GM12878 (cell line): ENCODE results near the gene TBCK. TPM values are rescaled to one million over a fixed set of nuclear protein-coding genes. Genes with fewer than 3 reads are reported as not detected.

Experiments
- ATAC-seq: fragments of 200-7000 bp; cut with Tn5 transposase; 3 replicates; pipeline ENCODE4 v1.9.1; 2020; ENCODE audit warnings: mild to moderate bottlenecking, moderate library complexity
- BruUV-seq: library from RNA; stranded (reverse); fragments of 400-500 nt; replicated peaks from 2 replicates; lab custom pipeline; 2021; lab: Mats Ljungman, UMichigan
- CTCF ChIA-PET: fragments of 300-600 bp; sonication (Branson Sonifier 250); formaldehyde crosslinking; extraction: SDS; loops from one replicate; lab custom pipeline; 2021; ENCODE audit warnings: inconsistent platforms; lab: Yijun Ruan, JAX
- POLR2A ChIA-PET: fragments of 350-600 bp; formaldehyde crosslinking; extraction: SDS; loops from one replicate; lab custom pipeline; 2021; ENCODE audit warnings: inconsistent platforms; lab: Charles Lee
- RAD21 ChIA-PET: fragments of 300-600 bp; sonication (Branson Sonifier 250); formaldehyde crosslinking; loops from one replicate; lab custom pipeline; 2023; ENCODE audit warnings: antibody characterized with exemption; ENCODE audit not compliant: unreplicated experiment; lab: Charles Lee
- SMC1A ChIA-PET: fragments of 300-600 bp; sonication (Branson Sonifier 250); formaldehyde crosslinking; loops from one replicate; lab custom pipeline; 2023; ENCODE audit not compliant: unreplicated experiment, uncharacterized antibody; lab: Charles Lee
- DNase-seq: peaks from one replicate; pipeline ENCODE4 v3.0.0-alpha.2; 2011; ENCODE audit warnings: low read depth, low spot score
- FAIRE-seq: peaks from 3 replicates; lab custom pipeline; 2011; peaks lifted over from hg19 to GRCh38; lab: Jason Lieb, UNC
- H2AFZ ChIP-seq: 2 replicates; pipeline ENCODE4 v1.6.0; 2011; ENCODE audit warnings: low read depth, low read length, control low read depth; ENCODE audit not compliant: control insufficient read depth
- H3K27ac ChIP-seq: 2 replicates; pipeline ENCODE4 v1.5.1; 2011; ENCODE audit warnings: control low read depth; ENCODE audit not compliant: control insufficient read depth, insufficient read depth
- H3K27me3 ChIP-seq, 2 experiments: replicated peaks in 1 of 2; 2 replicates each; pipeline versions ENCODE4 v1.6.0 to v1.6.1; 2011; ENCODE audit warnings: low read length in 1 of 2; ENCODE audit not compliant: control insufficient read depth in 2 of 2, insufficient read depth in 2 of 2
- H3K36me3 ChIP-seq, 2 experiments: 2 replicates each; pipeline ENCODE4 v1.5.1; 2011; ENCODE audit warnings: low read length in 1 of 2; ENCODE audit not compliant: control insufficient read depth in 2 of 2, insufficient read depth in 2 of 2
- H3K4me1 ChIP-seq: 2 replicates; pipeline ENCODE4 v1.6.1; 2011; ENCODE audit warnings: mild to moderate bottlenecking, low read length, moderate library complexity, mixed read lengths; ENCODE audit not compliant: control insufficient read depth, insufficient read depth
- H3K4me2 ChIP-seq: 2 replicates; pipeline ENCODE4 v1.6.0; 2011; ENCODE audit warnings: control low read depth; ENCODE audit not compliant: control insufficient read depth, insufficient read depth
- H3K4me3 ChIP-seq: fragments of 200-600 bp; sonication (generic); 2 replicates; pipeline ENCODE4 v1.5.1; 2016
- H3K79me2 ChIP-seq: 2 replicates; pipeline ENCODE4 v1.6.0; 2011; ENCODE audit warnings: low read length; ENCODE audit not compliant: control insufficient read depth, insufficient read depth
- H3K9ac ChIP-seq: 2 replicates; pipeline ENCODE4 v1.8.0; 2011; ENCODE audit warnings: low read length, control low read depth, mixed read lengths; ENCODE audit not compliant: control insufficient read depth, insufficient read depth
- H3K9me3 ChIP-seq: replicated peaks from 3 replicates; pipeline ENCODE4 v1.5.1; 2011; ENCODE audit warnings: mild to moderate bottlenecking, low read length; ENCODE audit not compliant: control insufficient read depth, insufficient read depth
- H4K20me1 ChIP-seq: 2 replicates; pipeline ENCODE4 v1.6.0; 2011; ENCODE audit not compliant: control insufficient read depth, insufficient read depth
- ATF7 ChIP-seq: fragments of 450-650 bp; IDR thresholded peaks from 2 replicates; pipeline ENCODE4 v1.6.1; 2016; ENCODE audit warnings: low read depth, mild to moderate bottlenecking
- BACH1 ChIP-seq: fragments of 450-650 bp; IDR thresholded peaks from 2 replicates; pipeline ENCODE4 v1.6.1; 2017; ENCODE audit warnings: mild to moderate bottlenecking, borderline replicate concordance
- CHD2 ChIP-seq: IDR thresholded peaks from 2 replicates; pipeline ENCODE4 v1.6.1; 2011; ENCODE audit warnings: low read depth, low read length, improper control_type of control experiment, borderline replicate concordance
- IRF4 ChIP-seq: IDR thresholded peaks from 2 replicates; pipeline ENCODE4 v1.6.1; 2011; ENCODE audit warnings: low read depth, low read length
- JUND ChIP-seq: IDR thresholded peaks from 2 replicates; pipeline ENCODE4 v1.6.1; 2012; ENCODE audit warnings: low read depth, mild to moderate bottlenecking, low read length, improper control_type of control experiment, moderate library complexity
- MTA2 ChIP-seq: fragments of 450-650 bp; IDR thresholded peaks from 2 replicates; pipeline ENCODE4 v1.6.1; 2016; ENCODE audit warnings: low read depth, mild to moderate bottlenecking, moderate library complexity
- SMAD5 ChIP-seq: IDR thresholded peaks from 2 replicates; pipeline ENCODE4 v1.6.1; 2016; ENCODE audit warnings: antibody characterized with exemption, low read depth
- SREBF2 ChIP-seq: IDR thresholded peaks from 2 replicates; pipeline ENCODE4 v1.6.1; 2012; ENCODE audit warnings: mild to moderate bottlenecking, low read length
- TBL1XR1 ChIP-seq: IDR thresholded peaks from 2 replicates; pipeline ENCODE4 v1.6.1; 2012; ENCODE audit warnings: low read depth, low read length, improper control_type of control experiment
- USF1 ChIP-seq: IDR thresholded peaks from 2 replicates; pipeline ENCODE4 v1.6.1; 2011; ENCODE audit warnings: borderline replicate concordance, low read depth, mild to moderate bottlenecking, moderate library complexity, mixed read lengths, low read length; ENCODE audit not compliant: insufficient read depth; ENCODE audit errors: extremely low read length
- YY1 ChIP-seq: IDR thresholded peaks from 2 replicates; pipeline ENCODE4 v1.6.1; 2011; ENCODE audit warnings: low read depth, mild to moderate bottlenecking, low read length
- ZBED1 ChIP-seq: IDR thresholded peaks from 2 replicates; pipeline ENCODE4 v1.6.1; 2016; ENCODE audit warnings: borderline replicate concordance
- ZBTB11 ChIP-seq: fragments of 450-650 bp; formaldehyde crosslinking; IDR thresholded peaks from 2 replicates; pipeline ENCODE4 v1.5.0; 2022; ENCODE audit warnings: mild to moderate bottlenecking, missing genetic modification characterization
- ZNF274 ChIP-seq: IDR thresholded peaks from one replicate; pipeline ENCODE4 v1.8.0; 2011; ENCODE audit not compliant: insufficient read length, insufficient read depth
- WGBS: methylation state at CpG from one replicate; pipeline ENCODE4 v1.1.6; 2016; ENCODE audit warnings: low lambda C conversion rate; ENCODE audit not compliant: insufficient replicate concordance, insufficient coverage; ENCODE audit errors: missing lambda C conversion rate; 5-methylcytosine and 5-hydroxymethylcytosine counted together
- in situ Hi-C: fragments of 300-500 bp; cut with MboI; formaldehyde crosslinking; loops from 9 replicates; pipeline ENCODE4 v1.14.3; 2018; ENCODE audit warnings: mixed read lengths
- intact Hi-C: fragments of 100-400 bp; cut with micrococcal nuclease; formaldehyde crosslinking; loops from one replicate; pipeline ENCODE4 v1.14.2; 2022; ENCODE audit not compliant: unreplicated experiment
- polyA plus RNA-seq, 11 experiments: library from polyadenylated mRNA; depleted of rRNA in 4 of 11; unstranded in 6 of 11; stranded (reverse) in 5 of 11; fragments of >200 nt; fragmentation: Nextera tagmentation in 4 of 11; fragmentation: Illumina TruSeq in 1 of 11; extraction: Ambion mirVana in 4 of 11; extraction: Trizol in 1 of 11; gene quantifications; 1 replicate in 1 of 11; 2 replicates in 10 of 11; pipeline versions ENCODE4 v1.2.1 to v1.2.3, GENCODE V29; 2011 to 2016; ENCODE audit warnings: inconsistent platforms in 2 of 11, missing spikeins in 2 of 11, low read depth in 1 of 11
- total RNA-seq, 4 experiments: library from RNA; depleted of rRNA in 3 of 4; stranded (reverse); fragments of >200 nt in 3 of 4; fragmentation: Illumina TruSeq in 1 of 4; extraction: Trizol in 1 of 4; gene quantifications; 2 replicates each; pipeline versions ENCODE4 v1.2.1 to v1.2.3, GENCODE V29; 2013 to 2021

The TBCK gene
- total and polyA plus RNA-seq, 10 of the 15 experiments (the other 5 are each of a cell fraction or from before 2014, with no cell fraction given): 4.1 to 30.3 (median 20.2) TPM

GRCh38 chr4:106269711-106270110 lies 46.3 kb downstream of the TBCK start:
- TF ChIP-seq ZBED1 (no peak), IRF4 (no peak), ATF7 (no peak), SREBF2 (no peak), JUND (no peak), MTA2 (no peak), BACH1 (no peak), SMAD5 (no peak), YY1 (no peak), ZNF274 (no peak), CHD2 (no peak), ZBTB11 (CRISPR knock-in tag) (no peak), USF1 (no peak), TBL1XR1 (no peak)
- TF ChIP-seq, all 136 proteins: peak for 0
- H3K4me2 ChIP-seq: no peak overlapping the region
- H3K79me2 ChIP-seq: no peaks in the 10 kb centered on the region; the same call in 1 of the 2 replicates
- no peak overlapping the region for H2AFZ ChIP-seq
- ChIA-PET CTCF (interaction anchor here (0.9 to 1.7 kb wide), 3 partner anchors 57 to 234 kb away, joined by 3 to 6 read pairs (median 3); partner anchors contain the start of gene GIMD1), RAD21 (no interaction called here), SMC1A (interaction anchor here (0.9 kb wide), 1 partner anchor 28 kb away, joined by 3 read pairs; no protein-coding TSS in a partner anchor), POLR2A (no interaction called here)
- no peaks in the 10 kb centered on the region for H3K9me3 ChIP-seq
- no peak overlapping the region for H3K27ac ChIP-seq
- no peak for ATAC-seq
- peak; percentile 23 for FAIRE-seq
- DNase-seq: no peak
- H3K4me3 ChIP-seq: no peak overlapping the region
- no peaks in the 10 kb centered on the region for H4K20me1 ChIP-seq
- no peak overlapping the region for H3K9ac ChIP-seq
- no peaks in the 10 kb centered on the region for H3K27me3 ChIP-seq
- no peaks in the 10 kb centered on the region for H3K4me1 ChIP-seq
- no TSS peak for BruUV-seq
- in situ Hi-C loops (loop anchor here (10.0 kb wide), 1 partner anchor 235 kb away; no protein-coding TSS in a partner anchor), intact Hi-C loops (loop anchor here (5.0 kb wide), 1 partner anchor 628 kb away; no protein-coding TSS in a partner anchor)
- no peaks in the 10 kb centered on the region; a peak in 1 of 4 replicates for H3K36me3 ChIP-seq
- WGBS: 100% methylated on average over 2 of the region's 2 CpGs
